Left cardiac atrium (tissue), 4 donors: ENCODE measurements around the gene FAM111B. TPM values are rescaled to one million over a fixed set of nuclear protein-coding genes. Genes with fewer than 3 reads are reported as not detected.
A peak's percentile ranks its signal among the peaks of the same experiment; 100 is the strongest.
"Not testable (repeated sequence)": the region's sequence is repeated elsewhere in the genome, so short reads cannot be mapped to it uniquely, and the experiment has no call there.

ENCODE experiments used
- ATAC-seq, 2 donors: fragments of 200-7000 bp; cut with Tn5 transposase; one replicate each; pipeline ENCODE4 v1.9.1; 2020; ENCODE audit warnings: mild to moderate bottlenecking in 2 of 2, moderate library complexity in 2 of 2
- DNase-seq: peaks from one replicate; pipeline ENCODE4 v3.0.0-alpha.2; 2020
- intact Hi-C, 2 donors: fragments of 100-400 bp; cut with DNase I; formaldehyde crosslinking; loops; one replicate each; pipeline versions ENCODE4 v1.14.1 to v1.15.1; 2022 to 2023
- total RNA-seq, 2 donors: library from RNA; stranded (reverse); fragmentation: NEBNext Ultra II Directional; extraction: Animal tissue kit (Norgen Biotek cat#: 25700); gene quantifications; one replicate each; pipeline ENCODE4 v1.2.1, GENCODE V29; 2021
- donor health status: DM: no; HTN: yes; CAD: no.
- donor health status: DM: no; HTN: yes; CAD: no; lungs with severe emphysema.
- donor health status: DM: yes; HTN: yes; CAD: no.
- donor health status: Dilated cardiomyopathy.

Gene FAM111B
- total RNA-seq, 2 donors from 2014 or later: 0.92 to 2.9 TPM

DNA sequence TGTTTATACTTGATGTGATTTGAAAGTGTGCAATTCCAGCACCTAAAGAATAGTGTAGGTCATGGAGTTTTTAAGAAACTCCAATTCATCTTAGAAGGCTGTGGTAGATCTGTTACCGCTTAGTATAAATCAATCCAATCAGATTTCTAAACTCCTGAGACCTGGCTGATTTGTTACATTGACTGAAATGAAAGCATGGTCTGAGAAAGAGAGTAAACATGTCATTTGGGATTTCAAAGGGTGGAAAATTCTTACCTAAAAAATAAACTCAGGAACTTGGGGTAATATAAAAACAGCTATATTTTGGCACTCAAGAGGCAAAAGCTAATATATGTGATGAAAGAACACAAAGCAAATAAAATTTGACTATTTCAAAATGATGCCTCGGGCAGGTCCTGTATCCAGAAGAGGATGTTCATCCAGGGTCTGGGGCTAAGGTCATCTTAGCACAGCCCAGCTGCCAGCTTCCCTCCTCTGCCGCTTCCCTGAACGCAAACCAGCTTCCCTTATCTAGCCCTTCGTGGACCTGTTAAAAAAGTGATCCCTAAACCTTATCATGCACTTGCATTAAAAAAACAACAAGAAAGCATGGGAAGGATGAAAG lies 11.0 kb upstream of the FAM111B start:
- intact Hi-C loops: loop anchor here in 1 of 2 donors (2.0 to 5.0 kb wide), 2 partner anchors 41 to 63 kb away; no protein-coding TSS in a partner anchor
- ATAC-seq, DNase-seq: not testable (repeated sequence)

GRCh38 chr11:59097113-59097708 lies 9.8 kb upstream of the FAM111B start:
- DNase-seq: peak; percentile 70
- intact Hi-C loops: loop anchor here in 1 of 2 donors (2.0 to 5.0 kb wide), 2 partner anchors 40 to 62 kb away; no protein-coding TSS in a partner anchor

GRCh38 chr11:59097938-59098337 lies 9.1 kb upstream of the FAM111B start:
- not testable (repeated sequence) for DNase-seq, ATAC-seq
- intact Hi-C loops: loop anchor here in 1 of 2 donors (2.0 to 5.0 kb wide), 2 partner anchors 39 to 61 kb away; no protein-coding TSS in a partner anchor

More at GRCh38 chr11:59097113-59097708, 9.8 kb upstream of the FAM111B start:
- no peak for ATAC-seq

DNA sequence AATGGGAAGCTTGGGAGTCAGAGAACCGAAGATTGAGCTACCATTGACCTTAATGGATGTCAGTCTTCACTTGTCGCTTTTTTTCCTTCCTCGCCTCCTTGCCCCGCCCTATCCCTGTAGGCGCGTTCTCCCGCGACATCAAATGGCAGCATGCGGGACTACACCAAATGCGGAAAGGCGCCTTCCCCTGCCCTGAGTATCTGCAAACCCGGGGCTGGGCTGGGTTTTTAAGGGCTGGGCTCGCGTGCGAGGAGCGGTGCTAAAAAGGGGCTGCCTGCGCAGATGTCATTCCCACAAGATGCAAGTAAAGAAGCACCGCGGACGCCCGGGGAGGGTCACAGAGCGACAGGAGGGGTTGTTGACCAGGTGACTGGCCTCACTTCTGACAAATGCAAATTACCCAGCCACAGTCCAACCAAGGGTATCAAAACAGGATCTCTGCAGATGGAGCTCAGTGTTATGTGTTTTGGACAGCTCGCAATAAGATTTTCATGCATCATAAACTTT lies 4.7 kb upstream of the FAM111B start:
- ATAC-seq (peak in 1 of 2 donors; percentile 12), DNase-seq (peak; percentile 50)
- intact Hi-C loops: no loop called here

- DNase-seq, ATAC-seq, intact Hi-C loops: not testable (repeated sequence)
These were observed 684 bp downstream of the FAM111B start for GRCh38 chr11:59107721-59108120.

DNA sequence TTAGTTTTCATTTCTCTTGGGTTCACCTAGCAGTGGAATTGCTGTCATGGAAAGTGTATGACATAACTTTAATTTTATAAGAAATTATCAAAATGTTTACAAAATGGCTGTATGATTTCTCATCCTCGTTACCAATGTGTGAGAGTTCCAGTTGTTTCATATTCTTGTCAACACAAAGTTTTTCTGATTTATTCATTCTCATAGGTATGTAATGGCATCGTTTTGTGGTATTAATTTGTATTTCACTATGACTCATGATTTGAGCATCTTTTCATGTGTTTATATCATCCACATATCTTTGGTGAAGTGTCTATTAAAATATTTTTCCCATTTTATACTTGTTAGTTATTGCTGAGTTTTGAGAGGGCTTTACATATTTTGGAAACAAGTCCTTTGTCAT lies 5.5 kb downstream of the FAM111B start:
- intact Hi-C loops: no loop called here
- DNase-seq: no peak
- no peak for ATAC-seq

DNA sequence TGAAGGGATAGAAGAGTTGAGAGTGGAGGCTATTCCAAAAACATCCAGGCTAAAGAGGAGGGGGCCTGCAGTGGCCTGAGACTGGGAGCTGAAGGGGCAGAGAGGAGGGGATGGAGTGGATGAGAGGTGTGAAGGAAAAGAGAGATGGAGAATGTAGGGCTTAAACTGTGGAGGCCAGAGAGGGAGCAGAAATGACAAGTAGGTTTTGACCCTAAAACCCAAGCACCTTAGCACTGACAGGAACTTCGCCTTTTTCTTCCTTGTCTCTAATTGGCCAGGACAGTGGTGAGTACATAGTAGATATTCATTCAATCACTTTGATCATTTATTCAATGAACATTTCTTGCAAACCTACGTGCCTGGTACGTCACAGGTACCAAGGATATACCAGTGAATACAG lies 7.3 kb downstream of the FAM111B start:
- DNase-seq (no peak), ATAC-seq (no peak)
- intact Hi-C loops: no loop called here

GRCh38 chr11:59115553-59115952 lies 8.5 kb downstream of the FAM111B start:
- no peak for ATAC-seq
- intact Hi-C loops: no loop called here
- DNase-seq: no peak

DNA sequence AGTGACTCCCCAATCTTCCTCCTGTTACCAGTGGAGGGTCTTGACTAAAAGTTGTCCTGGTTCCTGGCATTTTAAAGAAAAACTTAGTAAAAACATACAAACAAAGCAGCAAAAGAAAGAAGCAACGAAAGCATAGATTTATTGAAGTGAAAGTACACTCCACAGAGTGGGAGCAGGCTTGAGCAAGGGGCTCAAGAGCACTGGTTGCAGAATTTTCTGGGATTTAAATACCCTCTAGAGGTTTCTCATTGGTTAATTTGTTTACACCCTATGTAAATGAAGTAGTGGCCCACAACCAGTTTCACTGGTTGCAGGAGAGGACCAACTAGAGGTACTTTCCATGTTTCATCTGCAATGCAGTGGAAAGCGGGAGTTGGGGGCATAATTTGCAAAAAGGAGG lies 10.7 kb downstream of the FAM111B start:
- ATAC-seq (no peak), DNase-seq (no peak)
- intact Hi-C loops: no loop called here

GRCh38 chr11:59119826-59120225 lies 12.8 kb downstream of the FAM111B start:
- ATAC-seq: no peak
- intact Hi-C loops: no loop called here
- no peak for DNase-seq

- ATAC-seq (peak; percentile 97 to 98), DNase-seq (peak; percentile 84)
- intact Hi-C loops: loop anchor here in 1 of 2 donors (5.0 to 10.0 kb wide), 2 partner anchors 39 to 461 kb away; no protein-coding TSS in a partner anchor
These were observed 28.8 kb downstream of the FAM111B start for GRCh38 chr11:59135648-59136461.

GRCh38 chr11:59136551-59136950 lies 29.5 kb downstream of the FAM111B start:
- not testable (repeated sequence) for DNase-seq, ATAC-seq
- intact Hi-C loops: loop anchor here in 1 of 2 donors (5.0 to 10.0 kb wide), 2 partner anchors 39 to 462 kb away; no protein-coding TSS in a partner anchor

- intact Hi-C loops: loop anchor here in 1 of 2 donors (5.0 to 10.0 kb wide), 2 partner anchors 40 to 462 kb away; no protein-coding TSS in a partner anchor
- ATAC-seq (no peak), DNase-seq (no peak)
These were observed 30.2 kb downstream of the FAM111B start for GRCh38 chr11:59137190-59137589.

GRCh38 chr11:59138643-59139042 lies 31.6 kb downstream of the FAM111B start:
- DNase-seq (no peak), ATAC-seq (no peak)
- intact Hi-C loops: loop anchor here in 1 of 2 donors (5.0 to 10.0 kb wide), 2 partner anchors 41 to 464 kb away; no protein-coding TSS in a partner anchor

- ATAC-seq (no peak), DNase-seq (no peak)
- intact Hi-C loops: loop anchor here in 1 of 2 donors (10.0 kb wide), 1 partner anchor 556 kb away; no protein-coding TSS in a partner anchor
These were observed 34.2 kb downstream of the FAM111B start for GRCh38 chr11:59141191-59141590.

DNA sequence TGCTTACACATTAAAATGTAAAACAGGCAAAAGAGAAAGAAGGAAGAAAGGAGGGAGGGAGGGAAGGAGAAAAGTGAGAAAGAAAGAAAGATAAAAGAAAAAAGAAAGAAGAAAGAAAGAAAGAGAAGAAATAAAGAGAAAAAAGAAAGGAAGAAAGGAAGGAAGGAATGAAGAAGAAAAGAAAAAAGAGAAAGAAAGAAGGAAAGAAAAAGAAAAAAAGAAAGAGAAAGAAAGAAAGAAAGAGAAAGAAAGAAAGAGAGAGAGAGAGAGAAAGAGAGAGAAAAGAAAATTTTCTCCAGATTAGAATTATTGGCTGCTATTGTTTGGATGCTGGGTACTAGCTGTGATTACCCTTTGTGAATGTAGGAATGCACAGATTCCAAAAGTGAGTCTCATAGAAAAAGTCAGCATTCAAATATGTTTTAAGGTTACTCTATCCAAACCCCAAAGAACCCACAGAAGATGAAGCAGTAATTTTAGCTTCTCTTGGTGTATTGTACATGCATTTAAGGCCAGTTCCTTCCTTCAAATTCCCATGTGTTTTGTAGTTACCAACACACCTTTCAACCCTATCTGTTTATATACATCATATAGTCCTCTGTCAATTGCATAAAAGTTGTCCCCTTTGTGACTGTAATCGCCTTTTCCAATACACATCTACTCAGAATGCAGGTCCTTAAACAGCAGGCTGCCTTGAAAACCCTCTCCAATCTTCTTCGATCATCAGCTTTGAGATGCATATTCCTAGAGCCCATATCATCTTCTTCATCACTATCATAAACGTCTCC lies 34.8 kb downstream of the FAM111B start:
- no peak for ATAC-seq
- intact Hi-C loops: loop anchor here in 1 of 2 donors (10.0 kb wide), 1 partner anchor 557 kb away; no protein-coding TSS in a partner anchor
- DNase-seq: no peak

DNA sequence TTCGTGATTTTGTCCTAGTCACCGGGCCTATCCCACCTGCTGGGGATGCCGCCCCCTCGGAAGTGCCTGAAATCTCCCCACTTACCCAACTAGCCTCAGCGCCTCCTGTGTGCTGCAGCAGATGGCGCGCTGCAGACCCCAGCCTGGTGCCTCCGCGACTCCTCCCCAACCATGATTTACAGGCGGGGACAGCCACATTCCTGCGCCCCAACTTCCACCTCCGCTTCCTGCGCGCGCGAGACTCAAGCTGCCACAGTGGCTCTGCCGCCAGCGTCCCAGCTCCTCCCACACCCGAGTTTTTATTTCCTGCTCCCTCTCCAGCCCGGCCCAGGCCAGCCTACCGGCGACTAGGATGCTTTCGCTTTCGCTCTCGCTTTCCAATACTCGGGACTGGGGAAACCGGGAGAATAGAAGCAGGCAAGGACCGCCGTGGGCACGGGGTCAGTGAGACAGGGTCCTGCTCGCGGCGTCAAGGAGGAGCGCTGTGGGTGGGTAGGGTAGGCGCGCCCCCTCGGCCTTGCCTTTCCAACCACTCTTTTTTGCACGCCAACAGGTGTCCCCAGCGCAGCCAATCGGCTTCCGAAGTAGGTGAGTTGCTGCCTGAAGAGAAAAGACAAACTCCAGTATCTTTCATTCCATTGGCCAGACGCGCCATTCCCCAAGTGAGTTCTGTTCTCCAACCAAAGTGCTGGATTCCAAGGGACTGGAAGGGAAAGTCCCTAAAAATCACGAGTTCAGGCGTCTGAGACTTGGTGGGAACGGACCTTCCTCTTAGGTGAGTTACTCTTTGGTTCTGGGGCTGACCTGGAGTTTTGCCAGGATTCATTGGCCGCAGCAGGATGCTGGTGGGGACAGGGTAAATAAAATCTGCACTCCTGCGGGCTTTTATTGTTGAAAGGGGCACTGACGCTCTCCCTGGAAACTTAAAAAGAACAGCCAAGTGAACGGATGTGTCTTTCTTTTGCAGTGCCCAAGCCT lies 35.8 kb downstream of the FAM111B start, which contains the start of gene FAM111A:
FAM111A (plus strand) TSS at position 327 of the 978 bp plus-strand sequence. CDS start 6,017 bp downstream, outside the sequence.
- ATAC-seq (peak; percentile 94 to 95), DNase-seq (peak; percentile 90)
- intact Hi-C loops: loop anchor here in 1 of 2 donors (10.0 kb wide), 1 partner anchor 558 kb away; no protein-coding TSS in a partner anchor
